ENCODE measurements around the gene MBNL3. TPM values are rescaled to one million over a fixed set of nuclear protein-coding genes. Genes with fewer than 3 reads are reported as not detected.

The MBNL3 gene
- total RNA-seq, 2 donors from 2014 or later = 6.3 to 14.8 TPM

DNA sequence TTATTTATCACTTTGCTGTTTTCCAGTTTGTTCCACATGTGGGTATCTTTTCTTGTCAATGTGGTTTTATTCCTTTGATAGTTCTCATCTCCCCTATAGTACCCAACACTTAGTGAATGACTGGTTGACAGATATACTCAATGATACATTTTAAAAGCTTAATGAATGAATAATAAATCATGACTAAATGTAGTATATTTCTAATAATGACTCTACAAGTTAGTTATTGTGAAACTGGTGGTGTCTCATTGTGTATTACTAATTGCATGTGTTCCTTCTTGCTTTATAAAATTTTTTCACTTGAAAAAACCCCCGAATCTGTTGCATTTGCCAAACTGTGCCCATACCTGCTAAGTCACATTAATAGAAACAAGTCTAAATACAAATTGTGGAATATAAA, 95.4 kb downstream of the MBNL3 start:
- WGBS, 2 donors = 75 to 91% methylated on average over 1 of the region's 1 CpG
- no peak for ATAC-seq

GRCh38 chrX:132393085-132393484, 95.8 kb downstream of the MBNL3 start:
- no peak overlapping the region for H3K27ac ChIP-seq
- no peak for ATAC-seq
- no peak for DNase-seq
- TF ChIP-seq, protein P1, sequence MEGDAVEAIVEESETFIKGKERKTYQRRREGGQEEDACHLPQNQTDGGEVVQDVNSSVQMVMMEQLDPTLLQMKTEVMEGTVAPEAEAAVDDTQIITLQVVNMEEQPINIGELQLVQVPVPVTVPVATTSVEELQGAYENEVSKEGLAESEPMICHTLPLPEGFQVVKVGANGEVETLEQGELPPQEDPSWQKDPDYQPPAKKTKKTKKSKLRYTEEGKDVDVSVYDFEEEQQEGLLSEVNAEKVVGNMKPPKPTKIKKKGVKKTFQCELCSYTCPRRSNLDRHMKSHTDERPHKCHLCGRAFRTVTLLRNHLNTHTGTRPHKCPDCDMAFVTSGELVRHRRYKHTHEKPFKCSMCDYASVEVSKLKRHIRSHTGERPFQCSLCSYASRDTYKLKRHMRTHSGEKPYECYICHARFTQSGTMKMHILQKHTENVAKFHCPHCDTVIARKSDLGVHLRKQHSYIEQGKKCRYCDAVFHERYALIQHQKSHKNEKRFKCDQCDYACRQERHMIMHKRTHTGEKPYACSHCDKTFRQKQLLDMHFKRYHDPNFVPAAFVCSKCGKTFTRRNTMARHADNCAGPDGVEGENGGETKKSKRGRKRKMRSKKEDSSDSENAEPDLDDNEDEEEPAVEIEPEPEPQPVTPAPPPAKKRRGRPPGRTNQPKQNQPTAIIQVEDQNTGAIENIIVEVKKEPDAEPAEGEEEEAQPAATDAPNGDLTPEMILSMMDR (IDR thresholded peaks at IDR 0.05) = no peak
- TF ChIP-seq POLR2A (IDR thresholded peaks at IDR 0.05) = no peak
- H3K4me3 ChIP-seq = no peak overlapping the region
- intact Hi-C loops (cut with DNase I) = no loop called here
- no peaks in the 10 kb centered on the region for H3K36me3 ChIP-seq (replicated peaks in 1 of 2; ENCODE audit: insufficient read depth in 1 of 2, low read depth in 2 of 2)
- H3K9me3 ChIP-seq = no peaks in the 10 kb centered on the region
- H3K27me3 ChIP-seq = no peaks in the 10 kb centered on the region
- no peaks in the 10 kb centered on the region for H3K4me1 ChIP-seq

More for the DNA sequence above, 95.4 kb downstream of the MBNL3 start:
- Histone ChIP-seq H3K36me3 (replicated peaks in 1 of 2; ENCODE audit: insufficient read depth in 1 of 2, low read depth in 2 of 2) (no peaks in the 10 kb centered on the region), H3K27ac (no peak overlapping the region), H3K4me1 (no peaks in the 10 kb centered on the region), H3K9me3 (no peaks in the 10 kb centered on the region), H3K4me3 (no peak overlapping the region), H3K27me3 (no peaks in the 10 kb centered on the region)
- TF ChIP-seq POLR2A (IDR thresholded peaks at IDR 0.05) = no peak
- TF ChIP-seq, protein P1 (IDR thresholded peaks at IDR 0.05) = no peak
- intact Hi-C loops (cut with DNase I) = no loop called here
- DNase-seq = no peak

- TF ChIP-seq, protein P1 (IDR thresholded peaks at IDR 0.05) = no peak
- TF ChIP-seq POLR2A (IDR thresholded peaks at IDR 0.05) = no peak
- Histone ChIP-seq H3K27me3 (no peaks in the 10 kb centered on the region), H3K9me3 (no peaks in the 10 kb centered on the region), H3K36me3 (replicated peaks in 1 of 2; ENCODE audit: insufficient read depth in 1 of 2, low read depth in 2 of 2) (no peaks in the 10 kb centered on the region), H3K4me1 (no peaks in the 10 kb centered on the region), H3K4me3 (no peak overlapping the region), H3K27ac (no peak overlapping the region)
- ATAC-seq (no peak), DNase-seq (no peak)
- intact Hi-C loops (cut with DNase I) = no loop called here
- WGBS, 2 donors = 87 to 97% methylated on average over 9 of the region's 9 CpGs
Measured at GRCh38 chrX:132390792-132391191, 98.0 kb downstream of the MBNL3 start.

- TF ChIP-seq, protein P1 (IDR thresholded peaks at IDR 0.05) = no peak
- no peak for TF ChIP-seq POLR2A (IDR thresholded peaks at IDR 0.05)
- Histone ChIP-seq H3K4me1 (no peaks in the 10 kb centered on the region), H3K9me3 (no peaks in the 10 kb centered on the region), H3K27me3 (no peaks in the 10 kb centered on the region), H3K36me3 (replicated peaks in 1 of 2; ENCODE audit: insufficient read depth in 1 of 2, low read depth in 2 of 2) (no peaks in the 10 kb centered on the region), H3K4me3 (no peak overlapping the region), H3K27ac (no peak overlapping the region)
- DNase-seq = no peak
- intact Hi-C loops (cut with DNase I) = no loop called here
- WGBS, 2 donors = 83 to 90% methylated on average over 2 of the region's 2 CpGs
- ATAC-seq = no peak
Measured at GRCh38 chrX:132389480-132389879, 99.4 kb downstream of the MBNL3 start.

DNA sequence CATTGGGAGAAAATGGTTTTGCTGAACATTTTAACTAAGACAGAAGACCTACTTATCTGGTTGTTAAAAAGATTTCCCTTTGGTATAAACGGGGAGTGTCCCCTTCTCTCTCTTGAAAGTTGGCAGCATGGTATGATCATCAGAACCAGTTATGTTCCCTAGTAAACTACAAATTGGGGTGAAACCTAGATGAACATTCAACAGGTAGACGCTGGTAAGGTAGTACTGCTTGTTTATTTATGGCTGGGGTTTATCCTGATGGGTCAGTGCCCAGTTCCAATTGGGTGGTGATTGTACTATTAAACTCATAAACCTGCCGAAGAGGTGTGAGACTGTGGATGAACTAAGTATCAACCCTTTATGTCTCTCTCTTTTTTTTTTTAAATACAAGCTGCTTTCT, 100.5 kb downstream of the MBNL3 start:
- Histone ChIP-seq H3K4me1 (no peaks in the 10 kb centered on the region), H3K9me3 (no peaks in the 10 kb centered on the region), H3K36me3 (replicated peaks in 1 of 2; ENCODE audit: insufficient read depth in 1 of 2, low read depth in 2 of 2) (no peaks in the 10 kb centered on the region), H3K4me3 (no peak overlapping the region), H3K27ac (no peak overlapping the region), H3K27me3 (no peaks in the 10 kb centered on the region)
- TF ChIP-seq, protein P1 (IDR thresholded peaks at IDR 0.05) = no peak
- TF ChIP-seq POLR2A (IDR thresholded peaks at IDR 0.05) = no peak
- WGBS, 2 donors = 49 to 53% methylated on average over 3 of the region's 3 CpGs
- intact Hi-C loops (cut with DNase I) = no loop called here
- ATAC-seq (no peak), DNase-seq (no peak)

All from body of pancreas (tissue), 4 donors.